Mesenchymal stem cell (in vitro differentiated cells and primary cell): ENCODE results near the gene RACGAP1.

ENCODE experiments used
- DNase-seq: peaks from one replicate; pipeline ENCODE4 v3.0.0-alpha.2; 2013
- H2AFZ ChIP-seq: one replicate; pipeline ENCODE4 v1.6.1; 2013; ENCODE audit warnings: low read depth, mild to moderate bottlenecking, control low read depth, inconsistent platforms, low read length, moderate library complexity
- H2AK5ac ChIP-seq: 2 replicates; pipeline ENCODE4 v1.6.1; 2013; ENCODE audit warnings: low read length, moderate library complexity, mild to moderate bottlenecking, inconsistent platforms; ENCODE audit not compliant: severe bottlenecking
- H2BK120ac ChIP-seq: one replicate; pipeline ENCODE4 v1.6.1; 2013; ENCODE audit warnings: low read depth, mild to moderate bottlenecking, inconsistent platforms, low read length, moderate library complexity
- H2BK12ac ChIP-seq, 2 experiments: one replicate each; pipeline ENCODE4 v1.6.1; 2013; ENCODE audit warnings: inconsistent platforms in 2 of 2, low read length in 2 of 2, mild to moderate bottlenecking in 2 of 2, moderate library complexity in 2 of 2, control low read depth in 1 of 2
- H2BK15ac ChIP-seq: one replicate; pipeline ENCODE4 v1.6.1; 2013; ENCODE audit warnings: mild to moderate bottlenecking, low read depth, inconsistent platforms; ENCODE audit not compliant: poor library complexity, severe bottlenecking
- H2BK5ac ChIP-seq: 2 replicates; pipeline ENCODE4 v1.6.1; 2013; ENCODE audit warnings: low read depth, mild to moderate bottlenecking, low read length, control low read depth, inconsistent platforms; ENCODE audit not compliant: poor library complexity, severe bottlenecking
- H3K14ac ChIP-seq, 2 experiments: one replicate each; pipeline ENCODE4 v1.6.1; 2013; ENCODE audit warnings: inconsistent platforms in 2 of 2, low read length in 2 of 2, control low read depth in 1 of 2, mild to moderate bottlenecking in 1 of 2, moderate library complexity in 1 of 2
- H3K18ac ChIP-seq, 2 experiments: one replicate each; pipeline ENCODE4 v1.6.1; 2013; ENCODE audit warnings: inconsistent platforms in 2 of 2, low read length in 2 of 2, control low read depth in 1 of 2, low read depth in 1 of 2, mild to moderate bottlenecking in 1 of 2
- H3K23ac ChIP-seq, 2 experiments: one replicate each; pipeline ENCODE4 v1.6.1; 2013; ENCODE audit warnings: inconsistent platforms in 2 of 2, low read length in 2 of 2, mild to moderate bottlenecking in 2 of 2, moderate library complexity in 2 of 2, control low read depth in 1 of 2
- H3K27ac ChIP-seq: 2 replicates; pipeline ENCODE4 v1.5.1; 2013; ENCODE audit warnings: mild to moderate bottlenecking, moderate library complexity, low read length, control low read depth, inconsistent platforms; ENCODE audit not compliant: poor library complexity, severe bottlenecking
- H3K27me3 ChIP-seq, 2 experiments: 2 replicates each; pipeline versions ENCODE4 v1.6.1 to v1.7.0; 2013; ENCODE audit warnings: low read length in 2 of 2, mild to moderate bottlenecking in 2 of 2, moderate library complexity in 2 of 2, control low read depth in 1 of 2, inconsistent platforms in 1 of 2; ENCODE audit not compliant: control insufficient read depth in 1 of 2, insufficient read depth in 1 of 2
- H3K36me3 ChIP-seq, 2 experiments: 2 replicates each; pipeline versions ENCODE4 v1.6.1 to v1.7.0; 2013; ENCODE audit warnings: low read length in 2 of 2, control low read depth in 1 of 2, inconsistent platforms in 1 of 2, low read depth in 1 of 2, mild to moderate bottlenecking in 1 of 2; ENCODE audit not compliant: insufficient read depth in 2 of 2, control insufficient read depth in 1 of 2
- H3K4ac ChIP-seq, 2 experiments: one replicate each; pipeline ENCODE4 v1.6.1; 2013; ENCODE audit warnings: inconsistent platforms in 2 of 2, low read length in 2 of 2, mild to moderate bottlenecking in 2 of 2, moderate library complexity in 2 of 2, control low read depth in 1 of 2, low read depth in 1 of 2
- H3K4me1 ChIP-seq: 2 replicates; pipeline ENCODE4 v1.6.1; 2013; ENCODE audit warnings: low read depth, low read length, control low read depth; ENCODE audit not compliant: control insufficient read depth, insufficient read depth
- H3K4me2 ChIP-seq: 2 replicates; pipeline ENCODE4 v1.6.1; 2013; ENCODE audit warnings: low read length, mild to moderate bottlenecking, inconsistent platforms; ENCODE audit not compliant: poor library complexity, severe bottlenecking
- H3K4me3 ChIP-seq, 2 experiments: 2 replicates each; pipeline versions ENCODE4 v1.5.1 to v1.7.0; 2013; ENCODE audit warnings: low read length in 2 of 2, mild to moderate bottlenecking in 2 of 2, control low read depth in 1 of 2, low read depth in 1 of 2; ENCODE audit not compliant: insufficient read depth in 1 of 2
- H3K79me1 ChIP-seq: replicated peaks from 2 replicates; pipeline ENCODE4 v1.6.1; 2013; ENCODE audit warnings: mild to moderate bottlenecking, control low read depth, low read length, inconsistent platforms; ENCODE audit not compliant: poor library complexity, severe bottlenecking
- H3K9ac ChIP-seq: 2 replicates; pipeline ENCODE4 v1.7.0; 2013; ENCODE audit warnings: mild to moderate bottlenecking, low read length, moderate library complexity
- H3K9me3 ChIP-seq: 2 replicates; pipeline ENCODE4 v1.7.0; 2013; ENCODE audit warnings: mild to moderate bottlenecking, low read length; ENCODE audit not compliant: control insufficient read depth
- H4K8ac ChIP-seq: one replicate; pipeline ENCODE4 v1.6.1; 2013; ENCODE audit warnings: inconsistent platforms, mild to moderate bottlenecking, low read length, moderate library complexity
- H4K91ac ChIP-seq: one replicate; pipeline ENCODE4 v1.6.1; 2013; ENCODE audit warnings: mild to moderate bottlenecking, low read length, inconsistent platforms
- WGBS: methylation state at CpG from one replicate; pipeline ENCODE4 v1.1.7; 2013; ENCODE audit warnings: mixed read lengths; 5-methylcytosine and 5-hydroxymethylcytosine counted together

Gene RACGAP1

DNA sequence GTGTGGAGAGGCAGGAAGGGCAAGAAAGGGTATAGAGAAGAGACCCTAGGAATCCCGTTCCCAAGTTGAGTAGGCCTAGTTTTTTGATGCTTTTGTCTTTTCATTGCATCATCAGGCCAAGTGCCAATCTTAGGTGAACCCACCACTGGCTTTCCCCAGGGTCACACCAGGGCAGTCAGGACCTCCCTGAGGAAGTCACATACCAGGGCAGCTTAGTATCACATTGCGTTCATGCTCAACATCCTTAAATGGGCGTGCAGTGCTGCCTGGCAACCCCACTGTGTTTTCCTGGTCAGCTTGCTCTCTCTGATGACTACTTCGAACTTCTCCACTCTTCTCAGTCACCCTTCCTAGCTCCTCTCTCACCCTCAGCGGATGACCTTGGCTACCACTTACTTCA lies 41.1 kb upstream of the RACGAP1 start:
- Histone ChIP-seq H4K91ac (no peak overlapping the region), H2AK5ac (no peak overlapping the region), H3K27me3 (no peaks in the 10 kb centered on the region), H3K4me3 (no peak overlapping the region), H2AFZ (no peak overlapping the region), H3K4ac (no peak overlapping the region), H2BK120ac (no peak overlapping the region), H3K9me3 (no peaks in the 10 kb centered on the region), H4K8ac (no peak overlapping the region), H2BK15ac (no peak overlapping the region), H3K23ac (no peak overlapping the region), H3K4me2 (no peak overlapping the region), H3K9ac (peak overlapping the region; percentile 57), H2BK12ac (no peak overlapping the region), H3K79me1 (no peaks in the 10 kb centered on the region), H2BK5ac (no peak overlapping the region), H3K14ac (no peak overlapping the region), H3K18ac (no peak overlapping the region), H3K4me1 (peaks cover 16% of the 10 kb centered on the region), H3K27ac (no peak overlapping the region), H3K36me3 (peaks cover 0 to 2% of the 10 kb centered on the region in 2 experiments)
- WGBS, result 41% methylated on average over 5 of the region's 5 CpGs
- DNase-seq, result peak; percentile 89

DNA sequence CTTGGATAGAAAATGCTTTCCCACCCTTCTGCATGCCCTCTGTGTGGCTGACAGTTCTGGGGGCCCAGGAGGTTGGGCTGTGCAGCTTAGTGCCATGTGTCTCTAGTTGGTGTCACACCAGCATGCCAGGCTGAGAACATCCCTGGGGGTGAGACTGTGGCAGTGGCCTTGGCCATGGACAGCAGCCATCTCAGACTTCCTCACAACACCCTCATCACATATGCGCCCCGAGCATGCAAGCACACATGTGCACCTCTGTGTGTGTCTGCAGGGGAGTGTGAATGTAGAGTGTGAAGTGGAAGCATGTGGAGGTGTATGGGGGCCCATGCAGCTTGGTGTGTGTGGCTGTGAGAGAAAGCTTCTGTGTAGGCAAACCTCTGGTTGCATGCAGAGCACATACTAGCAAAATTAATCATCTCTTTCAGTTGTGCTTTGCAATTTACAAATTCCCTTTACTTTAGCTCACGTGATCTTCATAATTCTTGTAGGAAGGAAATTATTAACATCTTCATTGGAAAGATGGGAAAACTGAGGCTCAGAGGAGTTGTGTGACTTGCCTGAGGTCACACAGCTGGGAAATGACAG lies 40.5 kb upstream of the RACGAP1 start:
- WGBS, result 97% methylated on average over 3 of the region's 3 CpGs
- DNase-seq, result no peak
- peak overlapping the region in 1 of 2 experiments; percentile 45 for H2BK12ac ChIP-seq
- H2BK5ac ChIP-seq, result no peak overlapping the region
- H2AFZ ChIP-seq, result no peak overlapping the region
- H3K79me1 ChIP-seq, result no peaks in the 10 kb centered on the region
- H2AK5ac ChIP-seq, result no peak overlapping the region
- peak overlapping the region; percentile 57 for H3K9ac ChIP-seq
- peak overlapping the region; percentile 34 for H4K91ac ChIP-seq
- H3K36me3 ChIP-seq, result peaks cover 0 to 2% of the 10 kb centered on the region in 2 experiments
- no peak overlapping the region for H3K4ac ChIP-seq
- H2BK15ac ChIP-seq, result no peak overlapping the region
- H3K27ac ChIP-seq, result no peak overlapping the region
- H2BK120ac ChIP-seq, result no peak overlapping the region
- H3K18ac ChIP-seq, result no peak overlapping the region
- no peak overlapping the region for H3K4me3 ChIP-seq
- no peak overlapping the region for H3K23ac ChIP-seq
- peaks cover 16% of the 10 kb centered on the region for H3K4me1 ChIP-seq
- peak overlapping the region in 1 of 2 experiments; percentile 26 for H3K14ac ChIP-seq
- H3K27me3 ChIP-seq, result no peaks in the 10 kb centered on the region
- no peak overlapping the region for H3K4me2 ChIP-seq
- H4K8ac ChIP-seq, result no peak overlapping the region
- no peaks in the 10 kb centered on the region for H3K9me3 ChIP-seq

DNA sequence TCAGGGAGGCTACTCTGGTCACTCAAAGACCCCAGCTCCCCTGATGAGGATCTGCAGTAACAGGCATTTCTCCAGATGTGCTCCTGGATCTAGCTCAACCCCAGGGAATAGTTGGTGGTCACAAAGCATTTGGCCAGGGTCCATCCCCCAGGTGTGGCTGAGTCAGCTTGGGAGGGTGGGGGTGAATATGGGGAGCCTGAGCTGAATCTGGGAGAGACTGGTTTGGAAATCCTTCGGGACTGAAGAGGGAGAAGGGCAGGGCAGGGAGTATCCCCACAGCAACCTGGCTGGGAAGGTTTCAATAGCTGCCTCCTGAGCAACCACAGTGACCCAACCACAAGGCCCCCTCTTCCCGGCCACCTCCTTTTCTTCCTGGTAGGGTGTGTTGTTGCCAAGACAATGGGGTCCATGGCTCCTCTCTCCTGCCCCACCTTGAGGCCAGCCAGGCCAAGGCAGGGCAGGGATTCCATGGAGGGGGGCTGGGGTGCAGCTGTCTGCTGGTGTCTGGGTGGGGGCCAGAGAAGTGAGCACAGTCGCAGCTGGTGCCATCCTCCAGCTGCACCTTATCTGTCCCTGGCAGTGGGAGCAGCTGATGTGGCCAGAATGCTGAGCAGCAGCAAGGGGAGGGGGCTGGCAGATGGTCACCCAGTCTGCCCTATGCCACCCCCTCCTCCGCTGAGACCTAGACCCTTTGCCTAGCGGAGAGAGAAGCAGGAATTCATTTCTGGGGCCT lies 37.6 kb upstream of the RACGAP1 start:
- no peak overlapping the region for H2BK15ac ChIP-seq
- no peak overlapping the region for H2BK120ac ChIP-seq
- H3K4me2 ChIP-seq, result no peak overlapping the region
- H3K79me1 ChIP-seq, result no peaks in the 10 kb centered on the region
- H2AFZ ChIP-seq, result no peak overlapping the region
- H4K91ac ChIP-seq, result no peak overlapping the region
- WGBS, result 93% methylated on average over 3 of the region's 5 CpGs
- H3K9ac ChIP-seq, result no peak overlapping the region
- no peak overlapping the region for H2BK5ac ChIP-seq
- no peaks in the 10 kb centered on the region for H3K9me3 ChIP-seq
- H3K36me3 ChIP-seq, result peaks cover 0 to 15% of the 10 kb centered on the region in 2 experiments
- no peak overlapping the region for H3K4me3 ChIP-seq
- H2BK12ac ChIP-seq, result no peak overlapping the region
- no peak overlapping the region for H3K23ac ChIP-seq
- H2AK5ac ChIP-seq, result no peak overlapping the region
- H3K18ac ChIP-seq, result no peak overlapping the region
- H3K4me1 ChIP-seq, result peaks cover 26% of the 10 kb centered on the region
- no peak overlapping the region for H3K14ac ChIP-seq
- no peak for DNase-seq
- no peak overlapping the region for H3K27ac ChIP-seq
- no peak overlapping the region for H3K4ac ChIP-seq
- H4K8ac ChIP-seq, result no peak overlapping the region
- H3K27me3 ChIP-seq, result peaks cover 0 to 4% of the 10 kb centered on the region in 2 experiments

DNA sequence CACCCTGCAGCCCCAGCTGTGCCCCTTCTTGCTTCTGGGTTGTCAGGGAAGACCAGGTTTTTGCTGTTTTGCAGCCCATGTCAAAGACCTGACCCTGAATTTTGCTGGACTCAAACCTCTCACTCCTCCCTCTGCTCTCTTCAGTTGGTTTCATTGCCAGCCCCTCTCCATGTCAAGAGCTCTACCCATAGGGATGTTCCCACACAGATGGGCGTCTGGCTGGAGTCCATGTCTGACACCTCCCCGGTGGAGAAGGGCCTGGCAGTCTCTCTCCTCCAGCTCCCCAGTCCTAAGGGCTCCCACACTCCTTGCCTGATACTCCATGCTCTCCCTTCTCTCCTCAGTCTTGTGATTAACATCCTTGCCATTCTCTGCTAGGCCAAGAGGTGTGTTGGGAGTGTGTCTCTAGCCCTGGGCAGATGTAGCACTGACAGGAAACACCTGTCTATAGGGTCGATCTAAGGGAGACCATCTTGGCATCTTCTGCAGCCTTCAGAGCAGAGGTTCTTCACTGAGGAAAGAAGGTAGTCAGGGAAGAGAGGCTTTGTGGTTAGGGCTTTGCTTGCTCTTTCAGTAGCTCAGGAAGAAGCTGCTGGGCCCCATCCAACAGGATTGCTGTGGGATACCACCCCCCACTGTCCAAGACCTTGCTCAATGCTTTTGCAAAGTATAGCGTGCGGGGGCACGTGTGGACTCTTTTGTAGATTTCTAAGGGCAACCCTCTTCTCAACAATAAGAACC lies 36.8 kb upstream of the RACGAP1 start:
- Histone ChIP-seq H2BK15ac (no peak overlapping the region), H2BK12ac (no peak overlapping the region), H3K4ac (no peak overlapping the region), H3K4me3 (no peak overlapping the region), H3K18ac (no peak overlapping the region), H3K36me3 (peaks cover 0 to 15% of the 10 kb centered on the region in 2 experiments), H3K14ac (no peak overlapping the region), H3K4me1 (peaks cover 27% of the 10 kb centered on the region), H3K27ac (no peak overlapping the region), H3K79me1 (no peaks in the 10 kb centered on the region), H2BK120ac (no peak overlapping the region), H2AFZ (no peak overlapping the region), H3K23ac (no peak overlapping the region), H2AK5ac (no peak overlapping the region), H3K9ac (no peak overlapping the region), H3K4me2 (no peak overlapping the region), H4K91ac (no peak overlapping the region), H3K27me3 (peaks cover under 1 to 4% of the 10 kb centered on the region in 2 experiments), H2BK5ac (no peak overlapping the region), H4K8ac (no peak overlapping the region), H3K9me3 (no peaks in the 10 kb centered on the region)
- no peak for DNase-seq
- 75% methylated on average over 6 of the region's 6 CpGs for WGBS
